RCC 7860 (cell line): ENCODE results near the gene TTLL5.

Source experiments
- DNase-seq: peaks from one replicate; pipeline ENCODE4 v3.0.0-alpha.2; 2015; ENCODE audit warnings: low spot score
- FAIRE-seq: peaks from 2 replicates; lab custom pipeline; 2012; peaks lifted over from hg19 to GRCh38; lab: Jason Lieb, UNC

Gene TTLL5

GRCh38 chr14:75793806-75794205, 132.8 kb downstream of the TTLL5 start:
- no peak for DNase-seq
- FAIRE-seq: no peak

GRCh38 chr14:75794615-75795038, 133.6 kb downstream of the TTLL5 start:
- DNase-seq: no peak
- FAIRE-seq: no peak

GRCh38 chr14:75800792-75801191, 139.7 kb downstream of the TTLL5 start:
- FAIRE-seq (no peak), DNase-seq (no peak)

DNA sequence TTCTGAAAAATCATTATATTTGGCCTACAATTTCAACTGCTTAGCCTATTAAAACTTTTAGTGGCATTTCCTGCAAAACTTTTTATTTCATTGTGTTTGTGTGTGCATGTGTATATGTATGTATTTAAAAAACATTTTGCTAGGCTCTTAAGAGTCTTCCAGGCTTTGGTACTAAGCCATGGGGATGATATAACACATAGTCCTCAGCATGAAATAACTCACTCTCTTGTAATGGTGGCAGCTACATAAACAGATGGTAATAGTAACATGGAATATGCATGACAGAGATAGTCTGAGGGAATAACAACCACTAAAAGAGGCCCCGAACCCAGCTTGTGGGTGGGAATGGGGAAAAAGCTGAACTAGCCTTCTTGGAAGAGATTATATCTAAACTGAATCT, 141.4 kb downstream of the TTLL5 start:
- DNase-seq: no peak
- no peak for FAIRE-seq

DNA sequence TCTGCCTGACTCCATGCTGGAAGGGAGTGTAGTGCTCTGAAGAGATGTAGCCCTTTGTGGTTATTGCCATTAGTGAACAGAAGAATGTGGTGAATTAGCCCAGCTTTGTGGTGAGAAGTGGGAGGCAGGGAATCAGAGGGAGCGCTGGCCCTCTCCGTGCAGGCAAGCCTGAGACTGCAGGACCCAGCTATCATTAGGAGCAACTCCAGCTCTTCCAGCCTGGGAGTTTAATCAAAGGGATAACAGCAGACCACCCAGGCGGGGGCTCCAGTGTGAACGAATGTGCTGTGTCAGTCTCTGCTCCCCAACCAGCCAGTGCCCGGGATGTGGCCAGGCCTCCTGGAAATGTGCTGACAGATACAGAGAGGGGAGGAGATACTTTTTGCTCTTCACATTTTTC, 142.7 kb downstream of the TTLL5 start:
- no peak for FAIRE-seq
- DNase-seq: no peak

DNA sequence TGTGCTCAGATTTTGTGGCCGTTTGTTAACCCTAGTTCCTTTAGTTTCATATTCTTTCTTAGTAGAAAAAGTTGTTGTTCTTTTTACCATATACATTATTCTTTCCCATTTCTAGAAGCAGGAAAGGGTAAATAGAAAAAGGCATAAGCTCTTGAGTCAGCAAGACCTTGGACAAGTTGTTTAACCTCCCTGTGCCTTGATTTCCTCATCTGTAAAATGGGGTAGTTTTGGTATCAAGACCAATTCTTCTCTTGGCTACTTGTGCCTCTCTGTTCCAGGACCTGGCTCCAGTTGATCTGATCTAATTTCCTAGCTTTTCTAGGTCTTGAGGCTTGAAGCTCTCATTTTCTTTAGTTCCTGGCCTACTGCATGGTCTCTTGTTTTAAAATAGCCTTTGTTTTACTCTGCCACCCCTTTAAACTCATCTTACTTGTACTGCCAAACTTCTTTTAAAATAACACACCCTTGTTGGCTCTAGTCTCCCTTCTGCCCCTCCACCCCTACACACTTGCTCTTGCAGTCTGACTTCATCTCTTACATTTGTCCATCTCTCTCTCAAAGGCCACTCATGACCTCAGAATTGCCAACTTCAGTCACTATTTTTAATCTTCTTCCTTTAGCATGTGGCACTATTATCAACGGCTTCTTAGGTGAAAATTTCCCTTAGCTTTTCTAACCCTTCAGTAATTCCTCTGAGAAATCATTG, 143.7 kb downstream of the TTLL5 start:
- no peak for FAIRE-seq

GRCh38 chr14:75805646-75806045, 144.6 kb downstream of the TTLL5 start:
- FAIRE-seq (no peak), DNase-seq (no peak)

More for the DNA sequence above, 143.7 kb downstream of the TTLL5 start:
- no peak for DNase-seq

DNA sequence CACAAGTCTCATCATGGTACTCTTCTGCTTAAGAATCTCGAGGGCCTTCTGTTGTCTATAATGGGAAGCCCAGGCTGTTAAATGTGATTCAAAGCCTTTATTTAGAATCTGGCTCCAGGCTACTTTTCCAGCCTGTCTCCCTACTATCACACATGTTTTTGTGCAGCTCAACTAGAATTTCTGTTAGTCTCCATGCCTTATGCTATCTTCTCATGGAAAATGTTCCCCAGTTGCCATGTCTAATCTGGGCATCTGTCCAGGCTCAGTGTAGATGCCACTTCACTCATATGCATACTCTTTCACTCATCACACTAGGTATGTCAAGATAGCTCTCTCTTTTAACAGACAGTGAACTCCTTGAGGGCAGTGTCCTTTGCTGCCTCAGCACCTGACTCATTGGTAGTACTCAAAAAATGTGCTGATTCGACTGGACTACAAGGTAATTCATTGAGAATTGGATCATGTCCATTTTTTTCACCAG, 145.3 kb downstream of the TTLL5 start:
- FAIRE-seq: no peak
- DNase-seq: no peak

DNA sequence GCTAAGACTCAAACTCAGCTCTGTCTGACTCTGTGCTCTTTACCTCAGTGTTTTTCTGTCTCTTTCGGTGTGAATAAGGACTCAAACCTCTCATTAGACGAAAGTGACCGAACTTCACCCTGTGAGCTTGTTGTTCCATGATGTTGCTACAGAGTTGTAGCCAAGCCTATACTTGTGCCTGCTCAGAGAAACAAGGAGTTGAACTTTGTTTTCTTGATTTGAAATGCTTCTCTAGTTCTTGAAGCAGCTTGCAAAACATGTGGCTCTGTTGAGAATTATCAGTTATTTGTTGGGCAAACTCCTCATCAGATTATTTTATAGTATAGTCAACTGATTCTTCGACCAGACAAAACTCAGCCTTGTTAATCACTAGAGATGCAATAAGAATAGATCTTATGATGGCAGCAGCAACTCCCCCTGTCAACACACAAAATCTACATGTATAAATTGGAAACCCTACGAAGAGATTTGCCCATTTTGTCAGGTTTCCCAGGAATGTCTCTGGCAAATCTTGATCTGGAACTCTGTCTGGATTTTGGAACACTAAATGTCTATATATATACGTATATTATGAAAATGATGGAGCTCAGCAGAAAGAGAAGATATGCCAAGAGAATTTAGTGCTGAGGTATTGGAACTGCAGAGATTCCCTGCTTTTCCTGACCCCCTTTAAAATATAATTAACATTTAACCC, 146.8 kb downstream of the TTLL5 start:
- DNase-seq: no peak
- no peak for FAIRE-seq

DNA sequence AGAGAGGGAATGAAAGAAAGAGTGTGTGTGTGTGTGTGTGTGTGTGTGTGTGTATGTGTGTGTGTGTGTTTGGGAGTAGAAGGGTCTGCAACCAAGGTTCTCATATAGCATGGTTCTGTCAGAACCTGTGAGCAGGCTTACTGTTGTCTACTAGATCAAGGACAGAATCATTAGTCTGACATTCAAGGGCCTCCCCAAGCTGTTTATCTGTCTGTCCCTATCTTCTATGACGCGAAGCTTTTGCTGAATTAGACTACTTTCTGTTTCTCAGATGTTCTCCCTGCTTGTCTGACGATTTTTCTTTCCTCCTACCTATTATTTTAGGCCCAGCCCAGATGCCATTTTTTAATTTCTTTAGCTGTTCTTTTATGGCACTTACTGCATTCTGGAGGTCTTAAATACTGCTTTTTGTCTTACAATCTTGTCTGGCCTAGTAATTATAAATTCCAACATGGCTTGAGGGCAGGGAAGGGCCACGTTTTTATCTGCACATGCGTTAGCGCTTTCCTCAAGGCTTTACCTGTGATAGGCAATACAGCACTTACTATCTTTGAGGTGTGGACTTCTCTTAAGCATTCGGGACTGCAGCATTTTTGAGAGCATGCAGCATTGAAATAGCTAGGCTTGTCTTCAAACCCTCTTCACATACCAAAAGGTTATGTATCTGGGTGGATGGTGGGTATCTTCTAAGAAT, 150.2 kb downstream of the TTLL5 start:
- FAIRE-seq: no peak
- DNase-seq: no peak

DNA sequence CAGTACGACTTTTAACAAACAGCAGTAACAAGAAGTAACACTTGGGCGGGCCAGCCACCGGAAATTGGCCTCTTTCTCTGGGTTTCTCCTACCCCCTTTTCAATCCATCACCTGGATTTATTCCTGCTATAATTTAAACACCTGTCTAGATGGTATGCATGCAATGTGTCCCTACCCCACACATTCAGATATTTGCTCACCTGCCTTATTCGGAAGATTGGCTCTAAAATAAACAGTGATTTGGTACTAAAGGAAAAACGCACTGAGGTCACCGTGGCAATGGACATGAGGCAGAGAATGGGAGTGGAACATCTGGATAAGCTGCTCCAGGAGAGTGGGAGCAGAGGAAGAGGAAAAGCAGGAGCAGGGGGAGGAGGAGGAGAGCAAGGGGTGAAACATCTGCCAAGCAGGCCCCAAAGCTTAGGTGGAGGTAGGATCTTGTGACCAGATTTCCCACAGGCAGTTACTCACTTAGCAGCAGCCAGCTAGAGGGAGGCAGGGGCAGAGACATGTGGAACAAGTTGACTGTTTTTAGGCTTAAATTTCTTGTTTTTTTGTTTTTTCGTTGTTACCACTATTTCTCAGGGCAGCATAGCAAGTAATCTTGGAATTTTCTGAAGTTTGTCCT, 150.9 kb downstream of the TTLL5 start:
- FAIRE-seq: no peak
- DNase-seq: no peak

GRCh38 chr14:75812622-75813021, 151.6 kb downstream of the TTLL5 start:
- DNase-seq (no peak), FAIRE-seq (no peak)

DNA sequence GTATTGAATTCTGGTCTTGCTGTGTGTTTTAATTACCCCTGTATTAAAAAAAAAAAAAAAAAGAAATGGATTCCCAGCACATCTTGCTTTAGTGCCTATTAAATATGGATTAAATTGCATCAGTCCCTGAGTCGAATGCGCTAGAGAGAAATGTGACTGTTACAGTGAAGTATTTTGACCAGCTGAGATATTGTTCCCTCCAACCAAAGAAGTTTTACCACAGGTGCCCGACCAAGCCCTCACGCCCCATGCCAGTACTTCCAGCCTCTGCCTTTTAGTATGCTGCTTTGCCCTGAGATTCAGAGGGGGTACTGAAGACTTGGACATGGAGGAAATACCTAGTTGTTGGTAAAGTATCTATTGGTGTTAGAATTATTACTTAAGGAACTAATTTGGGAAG, 159.7 kb downstream of the TTLL5 start:
- DNase-seq: no peak
- FAIRE-seq: no peak

- FAIRE-seq (no peak), DNase-seq (peak; percentile 11)
Observed at GRCh38 chr14:75821831-75822521, 160.9 kb downstream of the TTLL5 start.

DNA sequence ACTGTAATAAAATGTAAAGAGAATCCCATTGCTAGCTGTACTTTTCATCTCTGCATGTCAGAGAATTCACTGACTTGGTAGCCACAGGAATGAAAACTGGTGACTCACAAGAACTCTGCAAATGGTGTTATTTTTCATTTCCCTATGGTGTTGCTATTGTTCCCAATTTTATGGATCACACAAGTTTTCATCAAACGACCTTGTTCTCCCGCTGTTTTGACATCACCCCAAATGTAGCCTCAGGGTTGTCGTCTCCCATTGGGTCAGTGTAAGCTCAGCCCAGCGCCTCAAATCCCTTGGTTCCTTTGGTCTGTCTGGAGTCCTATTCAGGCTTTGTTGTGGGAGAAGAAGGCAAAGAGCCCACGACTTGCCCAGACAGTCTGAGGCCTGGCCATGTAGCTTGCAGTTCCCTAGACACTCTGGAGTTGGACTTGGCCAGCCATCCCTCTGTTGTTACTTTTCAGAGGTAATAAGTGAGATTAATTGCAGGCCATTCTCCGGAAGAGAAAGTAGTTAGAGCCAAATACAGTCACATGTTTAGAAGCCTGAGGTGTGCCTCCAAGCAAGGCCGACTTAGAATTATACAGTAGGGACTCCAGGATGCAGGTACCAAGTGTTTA, 161.6 kb downstream of the TTLL5 start:
- DNase-seq (peak; percentile 5), FAIRE-seq (no peak)

GRCh38 chr14:75823334-75823733, 162.3 kb downstream of the TTLL5 start:
- no peak for FAIRE-seq
- no peak for DNase-seq

DNA sequence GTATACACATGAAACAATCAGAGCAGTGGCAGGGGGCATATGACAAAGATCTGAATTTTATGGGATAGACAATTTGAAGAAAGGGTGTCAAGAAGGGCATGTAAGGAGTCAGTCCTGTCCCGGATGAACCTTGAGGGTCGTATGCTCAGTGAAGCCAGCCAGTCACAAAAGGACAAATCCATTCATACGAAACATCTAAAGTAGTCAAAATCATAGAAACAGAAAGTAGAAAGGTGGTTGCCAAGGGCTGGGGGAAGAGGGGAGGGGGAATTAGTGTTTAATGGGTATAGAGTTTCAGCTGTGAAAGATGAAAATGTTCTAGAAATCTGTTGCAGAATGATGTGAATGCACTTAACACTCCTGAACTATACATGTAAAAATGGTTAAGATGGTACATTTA, 163.3 kb downstream of the TTLL5 start:
- no peak for FAIRE-seq
- no peak for DNase-seq

DNA sequence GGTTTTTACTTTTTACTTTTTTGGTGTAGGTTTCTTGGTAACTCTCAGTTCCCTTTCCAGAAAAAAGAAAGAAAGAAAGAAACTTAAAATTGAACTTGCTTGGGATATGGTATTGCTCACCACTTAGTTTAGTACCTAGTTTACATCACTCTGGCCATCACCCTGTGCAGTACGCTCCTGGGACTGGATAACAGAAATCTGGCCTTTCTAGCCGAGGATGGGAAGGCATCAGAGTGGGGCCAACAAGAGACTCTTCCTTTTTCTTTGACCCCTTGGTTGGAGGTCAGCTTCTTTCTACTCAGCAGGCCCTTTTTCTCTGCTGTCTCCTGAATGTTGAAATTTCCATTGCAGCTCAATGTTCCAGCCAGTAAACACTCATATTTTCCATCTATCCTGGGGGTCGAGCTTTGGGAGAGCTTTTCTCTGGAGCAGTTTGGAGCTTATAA, 164.1 kb downstream of the TTLL5 start:
- no peak for FAIRE-seq
- no peak for DNase-seq

DNA sequence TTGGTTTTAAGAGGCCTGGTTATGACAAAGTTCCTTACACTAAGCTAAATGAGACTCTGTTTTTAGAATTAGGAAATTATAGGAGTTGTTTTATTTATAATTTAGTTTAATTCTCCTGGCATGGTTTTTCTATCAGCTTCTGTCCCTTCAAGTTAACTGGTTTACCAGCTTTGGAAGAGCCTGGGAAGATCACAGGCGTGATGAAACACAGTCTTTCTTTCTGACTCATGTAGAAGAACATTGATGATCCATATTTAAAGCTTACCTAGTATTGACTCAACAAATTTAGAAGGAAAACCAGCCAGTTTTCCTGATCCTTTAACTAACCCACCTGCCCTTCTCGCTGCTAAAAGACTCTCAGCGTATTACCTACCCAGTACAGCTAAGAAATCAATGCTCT, 165.6 kb downstream of the TTLL5 start:
- DNase-seq: no peak

GRCh38 chr14:75827331-75827730, 166.3 kb downstream of the TTLL5 start:
- FAIRE-seq (no peak), DNase-seq (no peak)

More for the DNA sequence above, 165.6 kb downstream of the TTLL5 start:
- no peak for FAIRE-seq
